Endothelial cell of umbilical vein (primary cell): Measurements from ENCODE around the gene MYH10. TPM values are rescaled to one million over a fixed set of nuclear protein-coding genes. Genes with fewer than 3 reads are reported as not detected.

Experiments used
- BruUV-seq: library from RNA; stranded (reverse); fragments of 400-500 nt; replicated peaks from 2 replicates; lab custom pipeline; 2021; lab: Mats Ljungman, UMichigan
- CTCF ChIA-PET: fragments of 300-600, 350-600 bp; sonication (Branson Sonifier 250); formaldehyde crosslinking; loops from one replicate; lab custom pipeline; 2021; ENCODE audit warnings: antibody characterized with exemption, inconsistent platforms; lab: Charles Lee
- POLR2A ChIA-PET: fragments of 300-600, 350-600 bp; sonication (Branson Sonifier 250); formaldehyde crosslinking; loops from one replicate; lab custom pipeline; 2021; ENCODE audit warnings: antibody characterized with exemption, inconsistent platforms; lab: Charles Lee
- DNase-seq: peaks from one replicate; pipeline ENCODE4 v3.0.0-alpha.2; 2011; ENCODE audit warnings: low read depth, low spot score
- FAIRE-seq: peaks from 2 replicates; lab custom pipeline; 2011; peaks lifted over from hg19 to GRCh38; lab: Jason Lieb, UNC
- H2AFZ ChIP-seq: 2 replicates; pipeline ENCODE4 v1.6.0; 2012; ENCODE audit warnings: low read depth, low read length, control low read depth, inconsistent platforms
- H3K27ac ChIP-seq: 2 replicates; pipeline ENCODE4 v1.5.1; 2011; ENCODE audit warnings: low read depth, mild to moderate bottlenecking, control low read depth, low read length, moderate library complexity; ENCODE audit not compliant: insufficient read depth
- H3K27me3 ChIP-seq, 2 experiments: 2 replicates each; pipeline versions ENCODE4 v1.6.0 to v1.6.1; 2011; ENCODE audit warnings: low read length in 2 of 2, mixed read lengths in 1 of 2; ENCODE audit not compliant: control insufficient read depth in 2 of 2, insufficient read depth in 2 of 2
- H3K36me3 ChIP-seq, 2 experiments: 2 replicates in 1 of 2; 3 replicates in 1 of 2; pipeline ENCODE4 v1.5.1; 2011; ENCODE audit warnings: low read length in 2 of 2, mild to moderate bottlenecking in 1 of 2, moderate library complexity in 1 of 2; ENCODE audit not compliant: control insufficient read depth in 2 of 2, insufficient read depth in 2 of 2; ENCODE audit errors: extremely low read depth in 1 of 2
- H3K4me1 ChIP-seq: 3 replicates; pipeline ENCODE4 v1.5.1; 2011; ENCODE audit warnings: mild to moderate bottlenecking, low read length; ENCODE audit not compliant: control insufficient read depth, insufficient read depth; ENCODE audit errors: extremely low read depth
- H3K4me2 ChIP-seq: 2 replicates; pipeline ENCODE4 v1.6.1; 2011; ENCODE audit warnings: low read length, control low read depth, mixed read lengths; ENCODE audit not compliant: insufficient read depth
- H3K4me3 ChIP-seq, 3 experiments: fragments of 200-600 bp in 1 of 3; sonication (generic), shearing (Covaris generic) in 1 of 3; replicated peaks in 1 of 3; 2 replicates each; pipeline ENCODE4 v1.5.1; 2011 to 2016; ENCODE audit warnings: control low read depth in 3 of 3, low read length in 3 of 3, mild to moderate bottlenecking in 2 of 3, inconsistent platforms in 1 of 3, low read depth in 1 of 3, moderate library complexity in 1 of 3; ENCODE audit not compliant: insufficient read depth in 1 of 3
- H3K79me2 ChIP-seq: 2 replicates; pipeline ENCODE4 v1.6.0; 2012; ENCODE audit warnings: low read length, inconsistent platforms; ENCODE audit not compliant: control insufficient read depth, insufficient read depth
- H3K9ac ChIP-seq: replicated peaks from 2 replicates; pipeline ENCODE3; 2011; ENCODE audit warnings: low read length, control low read depth; ENCODE audit not compliant: insufficient read depth; ENCODE audit errors: extremely low read depth
- H3K9me1 ChIP-seq: replicated peaks from 3 replicates; pipeline ENCODE4 v1.6.0; 2011; ENCODE audit warnings: mild to moderate bottlenecking, low read length; ENCODE audit not compliant: control insufficient read depth, insufficient read depth; ENCODE audit errors: extremely low read depth
- H3K9me3 ChIP-seq: replicated peaks from 2 replicates; pipeline ENCODE4 v1.5.1; 2012; ENCODE audit warnings: low read length, inconsistent platforms; ENCODE audit not compliant: control insufficient read depth, insufficient read depth
- H4K20me1 ChIP-seq: replicated peaks from 2 replicates; pipeline ENCODE3; 2011; ENCODE audit warnings: mild to moderate bottlenecking, low read length; ENCODE audit not compliant: control insufficient read depth, insufficient read depth; ENCODE audit errors: extremely low read depth
- EZH2 ChIP-seq: IDR thresholded peaks from 2 replicates; pipeline ENCODE4 v1.6.1; 2012; ENCODE audit warnings: borderline replicate concordance, low read depth, mild to moderate bottlenecking, moderate library complexity, low read length, inconsistent platforms; ENCODE audit not compliant: severe bottlenecking
- FOS ChIP-seq: IDR thresholded peaks from 2 replicates; pipeline ENCODE4 v1.6.1; 2011; ENCODE audit warnings: mild to moderate bottlenecking, low read length, moderate library complexity, borderline replicate concordance; ENCODE audit not compliant: insufficient read depth
- GATA2 ChIP-seq: IDR thresholded peaks from 2 replicates; pipeline ENCODE4 v1.7.0; 2011; ENCODE audit warnings: low read depth, mild to moderate bottlenecking, moderate library complexity, mixed read lengths, low read length; ENCODE audit not compliant: insufficient read length, insufficient read depth
- JUN ChIP-seq: IDR thresholded peaks from 2 replicates; pipeline ENCODE4 v1.6.1; 2011; ENCODE audit warnings: borderline replicate concordance, low read depth; ENCODE audit not compliant: insufficient read length, insufficient read depth
- MYC ChIP-seq: IDR thresholded peaks from one replicate; pipeline ENCODE4 v1.6.1; 2011; ENCODE audit warnings: mild to moderate bottlenecking, low read depth, low read length
- POLR2A ChIP-seq: IDR thresholded peaks from 2 replicates; pipeline ENCODE4 v1.6.1; 2012; ENCODE audit warnings: low read depth, mild to moderate bottlenecking, control low read depth, low read length
- POLR2AphosphoS5 ChIP-seq: IDR thresholded peaks from 2 replicates; pipeline ENCODE4 v1.6.1; 2012; ENCODE audit warnings: low read depth, mild to moderate bottlenecking, control low read depth, low read length, moderate library complexity; ENCODE audit not compliant: insufficient read depth
- dilution Hi-C: fragments of 300-500 bp; cut with MboI; formaldehyde crosslinking; loops from one replicate; pipeline ENCODE4 v1.15.0; 2019; ENCODE audit warnings: low sequenced_read_pairs; ENCODE audit not compliant: extremely low pct_ligation_motif_present
- intact Hi-C: fragments of 100-400 bp; cut with micrococcal nuclease; formaldehyde crosslinking; loops from one replicate; pipeline ENCODE4 v1.10.0; 2022
- polyA plus RNA-seq, 4 experiments: library from polyadenylated mRNA; depleted of rRNA in 3 of 4; stranded (reverse) in 3 of 4; unstranded in 1 of 4; fragments of >200 nt; gene quantifications; 2 replicates each; pipeline versions ENCODE4 v1.2.1 to v1.2.3, GENCODE V29; 2011 to 2012; ENCODE audit warnings: missing spikeins in 1 of 4
- total RNA-seq: library from RNA; stranded (reverse); gene quantifications from 2 replicates; pipeline ENCODE4 v1.2.3, GENCODE V29; 2021
- TF ChIP-seq, protein P1 (sequence below): IDR thresholded peaks from 2 replicates; pipeline ENCODE4 v1.6.1; 2011; ENCODE audit not compliant: insufficient read depth, insufficient read length
- TF ChIP-seq, protein P2 (sequence below), 2 donors: IDR thresholded peaks; 1 replicate in 1 of 2; 2 replicates in 1 of 2; pipeline ENCODE4 v1.5.1; 2011; ENCODE audit warnings: low read length in 2 of 2, mild to moderate bottlenecking in 2 of 2, moderate library complexity in 2 of 2, control low read depth in 1 of 2, inconsistent platforms in 1 of 2, low read depth in 1 of 2; ENCODE audit not compliant: insufficient read depth in 1 of 2; ENCODE audit errors: extremely low read depth in 1 of 2

Gene MYH10
- total and polyA plus RNA-seq, 2 donors (not counting 3 experiments of a cell fraction or from before 2014, with no cell fraction given) = 73.4 to 232 TPM

DNA sequence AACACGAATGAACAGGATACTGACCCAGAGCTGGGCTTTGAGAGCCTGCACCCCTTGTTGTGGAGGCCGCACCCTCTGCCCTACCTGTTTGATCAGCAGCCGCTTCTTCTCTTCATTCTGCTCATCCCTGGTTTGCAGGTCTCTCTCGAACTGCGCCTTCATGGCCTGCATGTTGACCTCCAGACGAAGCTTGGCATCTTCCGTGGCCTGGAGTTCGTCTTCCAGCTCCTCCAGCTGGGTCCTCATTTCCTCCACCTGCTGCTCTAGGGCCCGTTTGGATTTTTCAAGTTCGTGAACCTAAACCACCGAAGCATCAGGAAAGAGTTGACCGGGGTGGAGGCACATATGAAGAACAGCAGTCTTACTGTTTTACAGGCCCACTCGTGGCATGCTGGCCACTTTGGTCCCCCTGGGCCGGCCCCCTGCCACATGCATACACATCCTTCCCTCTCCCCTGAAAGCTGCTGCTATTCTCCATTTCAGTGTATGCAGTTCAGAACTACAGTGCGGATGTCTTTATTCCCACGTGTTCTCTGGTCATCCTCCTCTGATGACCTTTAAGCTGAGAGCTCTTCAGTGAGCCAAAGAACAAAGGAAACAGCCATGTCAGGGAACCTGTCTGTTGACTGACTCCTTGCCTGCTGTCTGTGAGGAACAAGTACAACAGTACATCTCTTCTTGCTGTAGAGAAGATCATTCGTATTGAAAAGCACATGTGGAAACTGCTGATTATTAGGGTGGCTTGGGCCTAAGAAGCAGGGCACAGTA, 140.1 kb downstream of the MYH10 start:
- no peaks in the 10 kb centered on the region for H3K79me2 ChIP-seq
- H3K9me3 ChIP-seq = no peaks in the 10 kb centered on the region
- H3K9ac ChIP-seq = no peak overlapping the region
- H3K4me3 ChIP-seq = no peak overlapping the region
- no peaks in the 10 kb centered on the region for H3K9me1 ChIP-seq
- H4K20me1 ChIP-seq = no peaks in the 10 kb centered on the region
- peaks cover 23 to 74% of the 10 kb centered on the region in 2 experiments for H3K36me3 ChIP-seq
- ChIA-PET POLR2A (interaction anchor here (0.6 kb wide), 1 partner anchor 55 kb away, joined by 10 read pairs; the partner anchor contains the start of gene NDEL1), CTCF (interaction anchor here (1.0 kb wide), 1 partner anchor 255 kb away, joined by 3 read pairs; no protein-coding TSS in a partner anchor)
- H3K27ac ChIP-seq = no peak overlapping the region
- intact Hi-C loops = no loop called here
- FAIRE-seq (no peak), DNase-seq (no peak)
- no peak overlapping the region for H2AFZ ChIP-seq
- TF ChIP-seq JUN (no peak), FOS (no peak), MYC (no peak)
- TF ChIP-seq, protein P1, sequence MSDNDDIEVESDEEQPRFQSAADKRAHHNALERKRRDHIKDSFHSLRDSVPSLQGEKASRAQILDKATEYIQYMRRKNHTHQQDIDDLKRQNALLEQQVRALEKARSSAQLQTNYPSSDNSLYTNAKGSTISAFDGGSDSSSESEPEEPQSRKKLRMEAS = no peak
- H3K4me1 ChIP-seq = no peaks in the 10 kb centered on the region
- dilution Hi-C loops = no loop called here
- no peak overlapping the region for H3K4me2 ChIP-seq
- no TSS peak for BruUV-seq
- H3K27me3 ChIP-seq = no peaks in the 10 kb centered on the region

DNA sequence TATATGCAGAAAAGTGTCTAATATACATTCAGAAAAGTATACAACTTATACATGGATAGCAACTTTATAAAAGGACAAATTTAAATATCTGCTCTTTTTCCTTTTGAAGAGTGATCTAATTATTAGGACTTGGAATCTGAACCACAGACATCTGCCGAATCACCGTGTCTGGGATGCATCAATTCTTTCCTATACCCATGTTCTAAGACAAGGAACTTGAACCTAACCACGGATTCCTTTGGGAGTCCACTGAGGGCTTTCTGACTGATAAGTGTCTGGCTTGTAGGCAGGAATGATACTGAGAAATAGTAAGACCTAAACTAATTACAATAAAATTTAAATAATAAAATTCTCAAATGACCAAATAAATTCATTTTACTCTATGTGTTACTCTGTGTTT, 140.7 kb downstream of the MYH10 start:
- CTCF ChIA-PET = interaction anchor here (1.0 to 1.5 kb wide), 2 partner anchors 80 to 256 kb away, joined by 3 to 4 read pairs; no protein-coding TSS in a partner anchor
- no peak overlapping the region for H3K4me3 ChIP-seq
- H3K27ac ChIP-seq = no peak overlapping the region
- dilution Hi-C loops (no loop called here), intact Hi-C loops (loop anchor here (1.0 kb wide), 1 partner anchor 80 kb away; no protein-coding TSS in a partner anchor)
- H3K79me2 ChIP-seq = no peaks in the 10 kb centered on the region
- FAIRE-seq (no peak), DNase-seq (no peak)
- H3K4me2 ChIP-seq = no peak overlapping the region
- H3K9me1 ChIP-seq = no peaks in the 10 kb centered on the region
- TF ChIP-seq, protein P2, sequence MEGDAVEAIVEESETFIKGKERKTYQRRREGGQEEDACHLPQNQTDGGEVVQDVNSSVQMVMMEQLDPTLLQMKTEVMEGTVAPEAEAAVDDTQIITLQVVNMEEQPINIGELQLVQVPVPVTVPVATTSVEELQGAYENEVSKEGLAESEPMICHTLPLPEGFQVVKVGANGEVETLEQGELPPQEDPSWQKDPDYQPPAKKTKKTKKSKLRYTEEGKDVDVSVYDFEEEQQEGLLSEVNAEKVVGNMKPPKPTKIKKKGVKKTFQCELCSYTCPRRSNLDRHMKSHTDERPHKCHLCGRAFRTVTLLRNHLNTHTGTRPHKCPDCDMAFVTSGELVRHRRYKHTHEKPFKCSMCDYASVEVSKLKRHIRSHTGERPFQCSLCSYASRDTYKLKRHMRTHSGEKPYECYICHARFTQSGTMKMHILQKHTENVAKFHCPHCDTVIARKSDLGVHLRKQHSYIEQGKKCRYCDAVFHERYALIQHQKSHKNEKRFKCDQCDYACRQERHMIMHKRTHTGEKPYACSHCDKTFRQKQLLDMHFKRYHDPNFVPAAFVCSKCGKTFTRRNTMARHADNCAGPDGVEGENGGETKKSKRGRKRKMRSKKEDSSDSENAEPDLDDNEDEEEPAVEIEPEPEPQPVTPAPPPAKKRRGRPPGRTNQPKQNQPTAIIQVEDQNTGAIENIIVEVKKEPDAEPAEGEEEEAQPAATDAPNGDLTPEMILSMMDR (IDR thresholded peaks at IDR 0.05; ENCODE audit: extremely low read depth in 1 of 2, insufficient read depth in 1 of 2, low read depth in 1 of 2, low read length in 2 of 2) = no peak
- TF ChIP-seq POLR2A (no peak), GATA2 (no peak), MYC (no peak), FOS (no peak), EZH2 (no peak), POLR2AphosphoS5 (no peak)
- TF ChIP-seq, protein P1 = no peak
- POLR2A ChIA-PET = no interaction called here
- H3K4me1 ChIP-seq = no peaks in the 10 kb centered on the region
- no peaks in the 10 kb centered on the region for H3K27me3 ChIP-seq
- H3K36me3 ChIP-seq = peaks cover 23 to 70% of the 10 kb centered on the region in 2 experiments
- H3K9ac ChIP-seq = no peak overlapping the region
- H3K9me3 ChIP-seq = no peaks in the 10 kb centered on the region
- BruUV-seq = no TSS peak
- no peak overlapping the region for H2AFZ ChIP-seq
- H4K20me1 ChIP-seq = no peaks in the 10 kb centered on the region
